Measurements from ENCODE around the gene PCGF5. TPM values are rescaled to one million over a fixed set of nuclear protein-coding genes. Genes with fewer than 3 reads are reported as not detected.
"Not testable (repeated sequence)": the region's sequence is repeated elsewhere in the genome, so short reads cannot be mapped to it uniquely, and the experiment has no call there.

Gene PCGF5
- polyA plus RNA-seq, 1 of the 3 experiments (the other 2 are of a cell fraction) = 14.5 TPM

GRCh38 chr10:91319336-91319735 lies 98.9 kb downstream of the PCGF5 start (continued):
- TF ChIP-seq REST (IDR thresholded peaks at IDR 0.05; ENCODE audit: low read depth, low read length) (no peak), FOXM1 (IDR thresholded peaks at IDR 0.05; ENCODE audit: low read depth) (no peak), TCF12 (IDR thresholded peaks at IDR 0.05) (no peak), TEAD4 (IDR thresholded peaks at IDR 0.05; ENCODE audit: borderline replicate concordance, insufficient read depth) (no peak), FOXJ3 (CRISPR knock-in tag; IDR thresholded peaks at IDR 0.05) (no peak), NFIC (IDR thresholded peaks at IDR 0.05; ENCODE audit: borderline replicate concordance) (no peak), NRF1 (IDR thresholded peaks at IDR 0.05; ENCODE audit: low read depth, low read length) (no peak), SMC3 (IDR thresholded peaks at IDR 0.05; ENCODE audit: low read depth, low read length) (no peak), POLR2AphosphoS5 (IDR thresholded peaks at IDR 0.05; ENCODE audit: low read depth, low read length) (no peak)

GRCh38 chr10:91323293-91323905 lies 102.9 kb downstream of the PCGF5 start:
- H3K4me3 ChIP-seq (ENCODE audit: low read depth in 2 of 2, low read length in 1 of 2); H3K9me3 ChIP-seq; H2AFZ ChIP-seq (ENCODE audit: low read depth); DNase-seq; H3K4me1 ChIP-seq (ENCODE audit: control insufficient read depth in 1 of 2, insufficient read depth in 2 of 2, low read depth in 1 of 2, low read length in 1 of 2); H4K20me1 ChIP-seq (ENCODE audit: insufficient read depth); H3F3A ChIP-seq (replicated peaks; ENCODE audit: insufficient read depth); H3K9me2 ChIP-seq; H3K27ac ChIP-seq (ENCODE audit: low read depth in 2 of 2, low read length in 1 of 2); POLR2A ChIA-PET; H3K9ac ChIP-seq; H3K4me2 ChIP-seq; H3K27me3 ChIP-seq (ENCODE audit: insufficient read depth); H3K36me3 ChIP-seq (replicated peaks in 1 of 2; ENCODE audit: control insufficient read depth in 1 of 2, insufficient read depth in 2 of 2, low read length in 1 of 2); H3K79me2 ChIP-seq (ENCODE audit: insufficient read depth); CTCF ChIA-PET: not testable (repeated sequence)
- WGBS (ENCODE audit: low lambda C conversion rate) = 98% methylated on average over 10 of the region's 44 CpGs

- H3K4me3 ChIP-seq (ENCODE audit: low read depth in 2 of 2, low read length in 1 of 2) = no peak overlapping the region
- no peak for DNase-seq
- no peaks in the 10 kb centered on the region for H4K20me1 ChIP-seq (ENCODE audit: insufficient read depth)
- H3K9me3 ChIP-seq = no peaks in the 10 kb centered on the region
- no peaks in the 10 kb centered on the region for H3K9me2 ChIP-seq
- no peaks in the 10 kb centered on the region for H3K4me1 ChIP-seq (ENCODE audit: control insufficient read depth in 1 of 2, insufficient read depth in 2 of 2, low read depth in 1 of 2, low read length in 1 of 2)
- ChIA-PET CTCF (no interaction called here), POLR2A (no interaction called here)
- H3K27ac ChIP-seq (ENCODE audit: low read depth in 2 of 2, low read length in 1 of 2) = no peak overlapping the region
- no peak overlapping the region for H3K9ac ChIP-seq
- TF ChIP-seq RXRA (IDR thresholded peaks at IDR 0.05; ENCODE audit: borderline replicate concordance, low read depth) (no peak), USF2 (IDR thresholded peaks at IDR 0.05; ENCODE audit: borderline replicate concordance, low read depth, low read length) (no peak), MEF2A (IDR thresholded peaks at IDR 0.05; ENCODE audit: borderline replicate concordance, low read depth) (no peak), NFIC (IDR thresholded peaks at IDR 0.05; ENCODE audit: borderline replicate concordance) (no peak), NRF1 (IDR thresholded peaks at IDR 0.05; ENCODE audit: low read depth, low read length) (no peak), MAX (IDR thresholded peaks at IDR 0.05; ENCODE audit: low read depth) (no peak), CHD2 (IDR thresholded peaks at IDR 0.05; ENCODE audit: low read length, partially characterized antibody) (no peak)
- no peaks in the 10 kb centered on the region for H3K36me3 ChIP-seq (replicated peaks in 1 of 2; ENCODE audit: control insufficient read depth in 1 of 2, insufficient read depth in 2 of 2, low read length in 1 of 2)
- H3K27me3 ChIP-seq (ENCODE audit: insufficient read depth) = no peaks in the 10 kb centered on the region
- H2AFZ ChIP-seq (ENCODE audit: low read depth) = no peak overlapping the region
- H3K79me2 ChIP-seq (ENCODE audit: insufficient read depth) = no peaks in the 10 kb centered on the region
- H3K4me2 ChIP-seq = no peak overlapping the region
- no peaks in the 10 kb centered on the region for H3F3A ChIP-seq (replicated peaks; ENCODE audit: insufficient read depth)
- WGBS (ENCODE audit: low lambda C conversion rate) = 69% methylated on average over 4 of the region's 4 CpGs
These were observed 108.0 kb downstream of the PCGF5 start for GRCh38 chr10:91328320-91328984.
